Middle frontal gyrus (tissue), 1 donor: ENCODE measurements around the gene IL27RA.
A peak's percentile ranks its signal among the peaks of the same experiment; 100 is the strongest.

Experiments
- DNase-seq: peaks from one replicate; pipeline ENCODE4 v3.0.0-alpha.2; 2015; ENCODE audit warnings: low spot score; ENCODE audit errors: extremely low spot score

Gene IL27RA

GRCh38 chr19:14082675-14082960, 51.1 kb downstream of the IL27RA start:
- no peak for DNase-seq

GRCh38 chr19:14085309-14085995, 53.9 kb downstream of the IL27RA start, which contains the start of gene C19orf67:
C19orf67 (minus strand) TSS chr19:14085783; CDS start chr19:14085627, 156 bp downstream.
- no peak for DNase-seq

- DNase-seq = no peak
Measured at GRCh38 chr19:14086098-14086497, 54.5 kb downstream of the IL27RA start.

- DNase-seq = no peak
Measured at GRCh38 chr19:14088634-14089411, 57.3 kb downstream of the IL27RA start.

GRCh38 chr19:14089412-14089661, 57.8 kb downstream of the IL27RA start:
- DNase-seq = no peak

GRCh38 chr19:14089662-14090508, 58.3 kb downstream of the IL27RA start:
- DNase-seq = no peak

GRCh38 chr19:14090509-14091080, 59.0 kb downstream of the IL27RA start, which contains the start of gene SAMD1:
SAMD1 (minus strand) TSS chr19:14090751.
- DNase-seq = peak; percentile 33

GRCh38 chr19:14091081-14091812, 59.7 kb downstream of the IL27RA start:
- DNase-seq = peak; percentile 30

- DNase-seq = no peak
Measured at GRCh38 chr19:14091813-14092462, 60.4 kb downstream of the IL27RA start.

- DNase-seq = no peak
Measured at GRCh38 chr19:14093117-14093823, 61.7 kb downstream of the IL27RA start.

- DNase-seq = no peak
Measured at GRCh38 chr19:14094854-14095253, 63.3 kb downstream of the IL27RA start.

GRCh38 chr19:14096272-14096992, 64.9 kb downstream of the IL27RA start:
- DNase-seq = no peak

GRCh38 chr19:14097532-14098151, 66.1 kb downstream of the IL27RA start:
- DNase-seq = no peak

GRCh38 chr19:14101003-14101545, 69.5 kb downstream of the IL27RA start:
- no peak for DNase-seq

GRCh38 chr19:14102102-14102696, 70.6 kb downstream of the IL27RA start:
- no peak for DNase-seq

GRCh38 chr19:14102756-14103155, 71.2 kb downstream of the IL27RA start:
- DNase-seq = no peak
